Ectodermal cell (in vitro differentiated cells): ENCODE data around the gene MYLK.

Source experiments
- H3K27ac ChIP-seq: 2 replicates; pipeline ENCODE4 v1.7.0; 2013; ENCODE audit warnings: mild to moderate bottlenecking, low read depth, low read length; ENCODE audit not compliant: insufficient read depth, poor library complexity, severe bottlenecking
- H3K27me3 ChIP-seq: 2 replicates; pipeline ENCODE4 v1.7.0; 2013; ENCODE audit warnings: mild to moderate bottlenecking, low read length; ENCODE audit not compliant: insufficient read depth, control insufficient read depth, poor library complexity, severe bottlenecking
- H3K36me3 ChIP-seq: one replicate; pipeline ENCODE4 v1.7.0; 2013; ENCODE audit warnings: low read length; ENCODE audit not compliant: control insufficient read depth, insufficient read depth
- H3K4me1 ChIP-seq: one replicate; pipeline ENCODE4 v1.7.0; 2013; ENCODE audit warnings: low read length; ENCODE audit not compliant: control insufficient read depth, insufficient read depth
- H3K4me3 ChIP-seq: 2 replicates; pipeline ENCODE4 v1.7.0; 2013; ENCODE audit warnings: low read depth, low read length, control low read depth; ENCODE audit not compliant: insufficient read depth
- H3K9me3 ChIP-seq: 2 replicates; pipeline ENCODE4 v1.7.0; 2013; ENCODE audit warnings: mild to moderate bottlenecking, low read length, moderate library complexity; ENCODE audit not compliant: control insufficient read depth
- WGBS, 2 experiments: methylation state at CpG; one replicate each; pipeline ENCODE4 v1.1.7; 2013; ENCODE audit warnings: missing lambda C conversion rate in 2 of 2; 5-methylcytosine and 5-hydroxymethylcytosine counted together

Gene MYLK

GRCh38 chr3:123651449-123652341 lies 232.4 kb downstream of the MYLK start:
- no peaks in the 10 kb centered on the region for H3K9me3 ChIP-seq
- WGBS, 2 experiments, result 76% methylated on average over 11 of the region's 11 CpGs
- no peak overlapping the region for H3K27ac ChIP-seq
- peaks cover 4% of the 10 kb centered on the region for H3K4me1 ChIP-seq
- H3K27me3 ChIP-seq, result no peaks in the 10 kb centered on the region
- H3K4me3 ChIP-seq, result no peak overlapping the region
- no peaks in the 10 kb centered on the region for H3K36me3 ChIP-seq

GRCh38 chr3:123650101-123650500 lies 234.0 kb downstream of the MYLK start:
- WGBS, 2 experiments, result 91 to 96% methylated on average over 8 of the region's 8 CpGs

GRCh38 chr3:123648696-123649405 lies 235.3 kb downstream of the MYLK start:
- Histone ChIP-seq H3K27ac (no peak overlapping the region), H3K4me3 (no peak overlapping the region), H3K36me3 (no peaks in the 10 kb centered on the region), H3K9me3 (no peaks in the 10 kb centered on the region), H3K4me1 (peaks cover 4% of the 10 kb centered on the region), H3K27me3 (no peaks in the 10 kb centered on the region)
- WGBS, 2 experiments, result 90 to 91% methylated on average over 10 of the region's 10 CpGs

More at GRCh38 chr3:123650101-123650500, 234.0 kb downstream of the MYLK start:
- H3K9me3 ChIP-seq, result no peaks in the 10 kb centered on the region
- H3K27me3 ChIP-seq, result no peaks in the 10 kb centered on the region
- peaks cover 4% of the 10 kb centered on the region for H3K4me1 ChIP-seq
- H3K36me3 ChIP-seq, result no peaks in the 10 kb centered on the region
- H3K4me3 ChIP-seq, result no peak overlapping the region
- no peak overlapping the region for H3K27ac ChIP-seq

- no peaks in the 10 kb centered on the region for H3K36me3 ChIP-seq
- no peaks in the 10 kb centered on the region for H3K27me3 ChIP-seq
- no peak overlapping the region for H3K4me3 ChIP-seq
- H3K27ac ChIP-seq, result no peak overlapping the region
- WGBS, 2 experiments, result 93% methylated on average over 2 of the region's 2 CpGs
- no peaks in the 10 kb centered on the region for H3K9me3 ChIP-seq
- peaks cover 5% of the 10 kb centered on the region for H3K4me1 ChIP-seq
Observed at GRCh38 chr3:123644358-123644757, 239.8 kb downstream of the MYLK start.

- Histone ChIP-seq H3K9me3 (no peaks in the 10 kb centered on the region), H3K27ac (no peak overlapping the region), H3K4me3 (no peak overlapping the region), H3K36me3 (no peaks in the 10 kb centered on the region), H3K27me3 (no peaks in the 10 kb centered on the region), H3K4me1 (peaks cover 5% of the 10 kb centered on the region)
- 97% methylated on average over 4 of the region's 4 CpGs for WGBS, 2 experiments
Observed at GRCh38 chr3:123642957-123643330, 241.2 kb downstream of the MYLK start.

- WGBS, 2 experiments, result 30 to 38% methylated on average over 3 of the region's 3 CpGs
Observed at GRCh38 chr3:123642182-123642956, 241.8 kb downstream of the MYLK start.

GRCh38 chr3:123641505-123641904 lies 242.6 kb downstream of the MYLK start:
- H3K9me3 ChIP-seq, result no peaks in the 10 kb centered on the region
- no peak overlapping the region for H3K27ac ChIP-seq
- H3K4me1 ChIP-seq, result peaks cover 14% of the 10 kb centered on the region
- H3K36me3 ChIP-seq, result no peaks in the 10 kb centered on the region
- H3K27me3 ChIP-seq, result no peaks in the 10 kb centered on the region
- no peak overlapping the region for H3K4me3 ChIP-seq
- 82% methylated on average over 4 of the region's 4 CpGs for WGBS, 2 experiments

More at GRCh38 chr3:123642182-123642956, 241.8 kb downstream of the MYLK start:
- no peak overlapping the region for H3K27ac ChIP-seq
- no peaks in the 10 kb centered on the region for H3K36me3 ChIP-seq
- no peaks in the 10 kb centered on the region for H3K9me3 ChIP-seq
- H3K4me1 ChIP-seq, result peaks cover 6% of the 10 kb centered on the region
- no peak overlapping the region for H3K4me3 ChIP-seq
- H3K27me3 ChIP-seq, result no peaks in the 10 kb centered on the region

- Histone ChIP-seq H3K4me3 (no peak overlapping the region), H3K27ac (no peak overlapping the region), H3K9me3 (no peaks in the 10 kb centered on the region), H3K4me1 (peaks cover 20% of the 10 kb centered on the region), H3K36me3 (no peaks in the 10 kb centered on the region), H3K27me3 (no peaks in the 10 kb centered on the region)
- WGBS, 2 experiments, result 78 to 82% methylated on average over 4 of the region's 4 CpGs
Observed at GRCh38 chr3:123640740-123641462, 243.2 kb downstream of the MYLK start.

- Histone ChIP-seq H3K36me3 (no peaks in the 10 kb centered on the region), H3K4me3 (no peak overlapping the region), H3K4me1 (peaks cover 26% of the 10 kb centered on the region), H3K27ac (no peak overlapping the region), H3K27me3 (no peaks in the 10 kb centered on the region), H3K9me3 (no peaks in the 10 kb centered on the region)
- 96% methylated on average over 15 of the region's 15 CpGs for WGBS, 2 experiments
Observed at GRCh38 chr3:123640311-123640710, 243.8 kb downstream of the MYLK start.
